OCI-LY1 (cell line): ENCODE measurements around the gene IGF1R.

Source experiments
- H2AFZ ChIP-seq: fragments of 200-600 bp; sonication (generic), shearing (Covaris generic); 2 replicates; pipeline ENCODE4 v1.6.0; 2014; ENCODE audit warnings: antibody characterized with exemption, mild to moderate bottlenecking, low read length
- H3F3A ChIP-seq: fragments of 200-600 bp; sonication (generic), shearing (Covaris generic); 2 replicates; pipeline ENCODE4 v1.6.0; 2014; ENCODE audit warnings: mild to moderate bottlenecking, antibody characterized with exemption, low read length, moderate library complexity; ENCODE audit not compliant: insufficient read depth
- H3K27ac ChIP-seq: fragments of 200-600 bp; sonication (generic); 2 replicates; pipeline ENCODE4 v1.5.1; 2014; ENCODE audit warnings: low read length, mixed run types, mild to moderate bottlenecking, low read depth; ENCODE audit not compliant: poor library complexity, severe bottlenecking
- H3K27me3 ChIP-seq: fragments of 200-600 bp; sonication (generic); 2 replicates; pipeline ENCODE4 v1.6.0; 2014; ENCODE audit warnings: antibody characterized with exemption, mild to moderate bottlenecking, low read length, moderate library complexity; ENCODE audit not compliant: insufficient read depth
- H3K36me3 ChIP-seq: fragments of 200-600 bp; sonication (generic); 2 replicates; pipeline ENCODE4 v1.6.1; 2014; ENCODE audit warnings: mild to moderate bottlenecking, antibody characterized with exemption, low read length, moderate library complexity, mixed read lengths; ENCODE audit not compliant: insufficient read depth
- H3K4me1 ChIP-seq: fragments of 200-600 bp; sonication (generic); 2 replicates; pipeline ENCODE4 v1.5.1; 2014; ENCODE audit warnings: mild to moderate bottlenecking, low read length, moderate library complexity; ENCODE audit not compliant: insufficient read depth, severe bottlenecking
- H3K4me2 ChIP-seq: fragments of 200-600 bp; sonication (generic), shearing (Covaris generic); 2 replicates; pipeline ENCODE4 v1.6.1; 2014; ENCODE audit warnings: low read length
- H3K4me3 ChIP-seq: fragments of 200-600 bp; sonication (generic); 2 replicates; pipeline ENCODE4 v1.5.1; 2014; ENCODE audit warnings: low read length, low read depth, mild to moderate bottlenecking, mixed read lengths; ENCODE audit not compliant: poor library complexity, severe bottlenecking
- H3K79me2 ChIP-seq: fragments of 200-600 bp; shearing (Covaris generic); 2 replicates; pipeline ENCODE4 v1.6.1; 2016; ENCODE audit warnings: mixed run types, low read length, mixed read lengths; ENCODE audit not compliant: insufficient read depth
- H3K9ac ChIP-seq: fragments of 200-600 bp; sonication (generic), shearing (Covaris generic); 2 replicates; pipeline ENCODE4 v1.6.1; 2014; ENCODE audit warnings: mild to moderate bottlenecking, low read length, mixed read lengths
- H3K9me2 ChIP-seq: fragments of 200-600 bp; sonication (generic), shearing (Covaris generic); 2 replicates; pipeline ENCODE4 v1.6.1; 2014; ENCODE audit warnings: low read depth, mild to moderate bottlenecking, low read length, mixed read lengths
- H3K9me3 ChIP-seq: fragments of 200-600 bp; shearing (Covaris generic); 2 replicates; pipeline ENCODE4 v1.6.1; 2014; ENCODE audit warnings: low read length, mixed read lengths
- H4K20me1 ChIP-seq: fragments of 200-600 bp; sonication (generic), shearing (Covaris generic); 2 replicates; pipeline ENCODE4 v1.6.0; 2016; ENCODE audit warnings: mild to moderate bottlenecking, low read length; ENCODE audit not compliant: insufficient read depth
- CTCF ChIP-seq: fragments of 200-600 bp; sonication (generic), shearing (Covaris generic); IDR thresholded peaks from 2 replicates; pipeline ENCODE4 v1.5.1; 2017; ENCODE audit warnings: mild to moderate bottlenecking, antibody characterized with exemption, low read length, moderate library complexity, mixed read lengths
- EZH2 ChIP-seq: fragments of 200-600 bp; sonication (generic), shearing (Covaris generic); IDR thresholded peaks from 2 replicates; pipeline ENCODE4 v1.8.0; 2017; ENCODE audit warnings: borderline replicate concordance, mixed run types, mild to moderate bottlenecking, antibody characterized with exemption, low read length, moderate library complexity, mixed read lengths

Gene IGF1R

GRCh38 chr15:98938799-98939198, 290.5 kb downstream of the IGF1R start:
- TF ChIP-seq EZH2 (no peak), CTCF (no peak)
- 0 out of 2 replicates have a peak, but pooled peaks cover under 1% of the 10 kb centered on the region for H3K27me3 ChIP-seq
- H3F3A ChIP-seq = no peaks in the 10 kb centered on the region
- H2AFZ ChIP-seq = no peak overlapping the region
- H3K36me3 ChIP-seq = no peaks in the 10 kb centered on the region
- no peaks in the 10 kb centered on the region for H3K4me1 ChIP-seq
- H3K4me3 ChIP-seq = no peak overlapping the region
- no peak overlapping the region for H3K9ac ChIP-seq
- no peak overlapping the region for H3K27ac ChIP-seq
- H4K20me1 ChIP-seq = no peaks in the 10 kb centered on the region
- no peaks in the 10 kb centered on the region for H3K79me2 ChIP-seq
- no peak overlapping the region for H3K4me2 ChIP-seq
- no peaks in the 10 kb centered on the region for H3K9me3 ChIP-seq
- no peaks in the 10 kb centered on the region for H3K9me2 ChIP-seq

GRCh38 chr15:98939311-98940080, 291.2 kb downstream of the IGF1R start:
- Histone ChIP-seq H3K9ac (no peak overlapping the region), H3K9me2 (no peaks in the 10 kb centered on the region), H3K27me3 (0 out of 2 replicates have a peak, but pooled peaks cover 5% of the 10 kb centered on the region), H3K4me3 (no peak overlapping the region), H3K4me1 (no peaks in the 10 kb centered on the region), H2AFZ (no peak overlapping the region), H3K4me2 (no peak overlapping the region), H3K36me3 (no peaks in the 10 kb centered on the region), H3K79me2 (no peaks in the 10 kb centered on the region), H3K9me3 (no peaks in the 10 kb centered on the region), H3F3A (no peaks in the 10 kb centered on the region), H4K20me1 (no peaks in the 10 kb centered on the region), H3K27ac (no peak overlapping the region)
- TF ChIP-seq EZH2 (no peak), CTCF (no peak)

- no peaks in the 10 kb centered on the region for H3F3A ChIP-seq
- H3K4me2 ChIP-seq = no peak overlapping the region
- no peaks in the 10 kb centered on the region for H3K4me1 ChIP-seq
- no peaks in the 10 kb centered on the region for H3K36me3 ChIP-seq
- no peak overlapping the region for H3K9ac ChIP-seq
- no peak overlapping the region for H3K4me3 ChIP-seq
- no peaks in the 10 kb centered on the region for H3K9me3 ChIP-seq
- H3K27me3 ChIP-seq = peaks cover 9% of the 10 kb centered on the region; the same call in 1 of the 2 replicates
- no peak overlapping the region for H3K27ac ChIP-seq
- H3K9me2 ChIP-seq = no peaks in the 10 kb centered on the region
- H3K79me2 ChIP-seq = no peaks in the 10 kb centered on the region
- no peaks in the 10 kb centered on the region for H4K20me1 ChIP-seq
- TF ChIP-seq EZH2 (no peak), CTCF (no peak)
- no peak overlapping the region for H2AFZ ChIP-seq
These were observed 293.4 kb downstream of the IGF1R start for GRCh38 chr15:98941595-98942255.
